Stimulated activated naive CD4-positive, alpha-beta T cell treated with Interleukin-2 at 50 U/mL for 16 hours (primary cell): ENCODE measurements around the gene SPP2.
A peak's percentile ranks its signal among the peaks of the same experiment; 100 is the strongest.

Experiments
- DNase-seq: peaks from one replicate; lab custom pipeline; 2025; lab: John Stamatoyannopoulos, UW

The SPP2 gene, protein sequence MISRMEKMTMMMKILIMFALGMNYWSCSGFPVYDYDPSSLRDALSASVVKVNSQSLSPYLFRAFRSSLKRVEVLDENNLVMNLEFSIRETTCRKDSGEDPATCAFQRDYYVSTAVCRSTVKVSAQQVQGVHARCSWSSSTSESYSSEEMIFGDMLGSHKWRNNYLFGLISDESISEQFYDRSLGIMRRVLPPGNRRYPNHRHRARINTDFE

DNA sequence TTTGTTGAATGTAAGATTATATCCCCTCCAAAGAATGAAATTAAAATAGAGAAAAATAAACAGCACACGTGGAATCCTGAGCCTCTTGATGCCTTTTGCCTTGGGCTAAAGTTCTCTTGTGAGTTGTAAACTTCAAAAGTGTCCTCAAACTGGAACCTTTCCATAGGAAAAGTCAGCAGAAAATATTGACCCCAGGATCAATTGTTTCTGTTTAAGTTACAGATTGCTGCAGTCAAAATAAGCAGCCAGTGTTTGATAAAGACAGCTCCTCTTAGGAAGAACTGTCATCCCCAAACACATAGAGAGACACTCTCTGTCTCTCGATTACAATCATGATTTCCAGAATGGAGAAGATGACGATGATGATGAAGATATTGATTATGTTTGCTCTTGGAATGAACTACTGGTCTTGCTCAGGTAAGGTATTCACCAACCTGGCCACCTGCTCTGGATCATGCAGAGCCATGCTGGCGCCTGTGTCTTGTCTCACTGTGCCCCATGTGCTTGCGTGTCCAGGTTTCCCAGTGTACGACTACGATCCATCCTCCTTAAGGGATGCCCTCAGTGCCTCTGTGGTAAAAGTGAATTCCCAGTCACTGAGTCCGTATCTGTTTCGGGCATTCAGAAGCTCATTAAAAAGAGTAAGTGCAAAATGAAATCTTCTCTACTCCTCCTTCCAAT is at the start of gene SPP2:
SPP2 (plus strand) TSS at position 248 of the 681 bp plus-strand sequence; CDS start at position 333, 85 bp downstream.
- DNase-seq, result no peak

DNA sequence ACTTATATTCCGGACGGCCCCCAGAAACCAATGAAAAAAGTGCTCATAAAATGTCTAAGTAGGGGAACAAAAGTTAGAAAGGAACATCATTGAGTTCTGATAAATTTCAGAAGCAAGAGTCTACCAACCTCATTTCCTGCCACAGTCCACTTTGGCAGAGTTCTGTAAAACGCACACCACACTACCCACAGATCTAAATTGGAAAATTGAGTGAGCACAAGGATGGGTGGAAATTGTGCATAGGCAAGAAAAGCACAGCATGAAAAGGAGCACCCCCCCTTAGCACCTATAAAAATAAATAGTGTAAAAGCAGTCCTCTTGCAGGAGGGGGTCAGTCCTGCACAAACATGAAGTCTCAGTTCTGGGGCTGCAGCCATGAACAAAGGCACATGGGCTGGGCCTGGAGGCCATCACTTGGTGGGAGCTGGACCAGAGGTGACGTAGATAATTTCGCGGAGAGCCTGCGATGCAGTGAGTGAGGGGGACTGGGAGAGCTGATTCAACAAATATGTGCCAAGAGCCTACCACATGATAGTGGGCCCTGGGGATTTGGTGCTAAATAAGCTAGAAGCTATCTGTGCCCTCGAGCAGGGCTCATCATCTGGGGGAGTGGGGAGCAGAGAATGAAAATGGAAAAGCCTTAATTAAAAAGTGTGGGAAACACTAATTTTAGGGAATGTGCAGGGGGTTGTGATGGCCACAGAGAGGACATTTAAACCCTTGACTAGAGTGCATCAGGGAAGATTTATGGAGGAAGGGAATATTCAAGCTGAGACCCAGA is 48.9 kb upstream of the SPP2 start:
- DNase-seq, result no peak

DNA sequence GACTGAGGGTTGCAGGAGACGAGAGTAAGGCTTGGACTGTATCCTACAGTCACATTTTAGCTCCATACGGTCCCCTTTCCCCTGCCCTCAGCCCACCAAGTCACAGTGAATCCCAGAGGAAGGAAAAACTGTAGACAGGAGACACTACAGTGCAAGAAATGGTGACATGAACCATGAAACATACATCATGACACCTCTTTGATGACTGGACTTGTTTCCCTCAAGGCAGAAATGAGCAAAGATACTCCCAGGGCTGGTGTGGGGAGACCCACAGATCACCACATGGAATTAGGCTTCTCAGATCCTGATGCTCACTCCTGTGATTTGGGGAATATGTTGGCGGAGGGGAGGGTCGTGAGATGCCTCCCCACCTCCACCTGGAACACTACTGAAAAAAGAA is 48.2 kb upstream of the SPP2 start:
- DNase-seq, result no peak

DNA sequence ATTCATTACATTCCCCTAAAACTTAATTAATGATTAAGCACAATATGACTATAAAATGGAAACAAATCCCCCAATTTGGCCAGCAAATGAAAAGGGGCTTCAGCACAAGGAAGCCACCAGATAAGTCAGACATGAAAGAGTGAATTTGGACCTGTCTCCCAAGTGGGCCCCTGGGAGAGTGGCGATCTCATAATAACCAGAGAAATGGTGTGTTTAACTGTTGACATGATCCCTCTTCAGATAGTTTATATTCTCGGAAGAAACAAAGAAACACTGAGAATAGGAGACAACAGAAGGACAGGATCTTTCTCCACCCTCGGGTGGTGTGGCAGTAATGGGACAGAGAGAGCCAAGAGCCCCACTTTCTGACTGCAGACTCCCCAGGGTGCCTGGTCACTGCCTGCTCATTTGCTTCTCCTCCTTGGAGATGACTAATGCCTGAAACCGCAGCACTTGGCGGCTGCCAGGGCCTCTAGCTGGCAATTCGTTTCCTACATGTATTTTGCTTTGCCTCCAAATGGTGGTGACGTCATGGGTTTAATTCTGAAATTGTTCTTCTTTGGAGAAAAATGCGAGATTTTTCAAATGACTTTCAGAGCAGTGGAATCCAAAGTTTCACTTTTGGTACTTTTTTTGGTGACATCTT is 46.4 kb upstream of the SPP2 start:
- DNase-seq, result peak; percentile 11

DNA sequence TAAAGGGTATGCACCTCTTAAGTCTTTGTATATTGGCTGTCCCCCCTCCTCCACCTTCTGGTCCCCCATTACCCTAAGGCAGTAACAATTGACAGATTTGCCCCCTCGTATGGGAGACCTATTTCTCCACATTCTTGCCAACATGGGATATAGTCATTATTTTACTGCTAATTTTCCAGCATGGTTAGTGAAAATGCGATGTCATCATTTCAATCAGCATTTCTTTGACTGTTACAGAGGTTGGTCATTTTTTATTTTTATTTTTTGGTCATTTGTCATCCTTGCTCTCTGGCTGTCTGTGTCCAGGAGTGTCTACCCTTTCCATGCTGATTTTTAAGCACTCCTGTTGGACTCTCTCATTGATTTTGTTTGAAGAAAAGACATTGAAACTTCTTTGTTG is 45.4 kb upstream of the SPP2 start:
- no peak for DNase-seq

DNA sequence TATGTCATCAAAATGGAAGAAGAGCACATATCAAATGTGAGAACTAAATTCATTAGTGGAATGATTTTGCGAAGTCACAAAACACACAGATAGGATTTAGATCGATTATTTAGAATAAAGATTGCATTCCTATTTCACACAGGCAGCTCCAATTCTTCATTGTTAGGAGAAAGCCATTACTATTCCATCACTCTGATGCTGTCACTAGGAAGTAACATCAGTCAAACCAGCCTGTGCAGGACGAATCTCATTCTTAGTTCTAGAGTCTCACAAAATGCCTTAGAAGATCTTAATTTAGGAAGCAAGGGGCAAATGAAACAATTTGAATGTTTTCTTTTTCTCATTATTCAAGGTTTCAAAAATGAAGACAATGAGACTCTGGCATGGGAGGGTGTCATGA is 44.0 kb upstream of the SPP2 start:
- no peak for DNase-seq

DNA sequence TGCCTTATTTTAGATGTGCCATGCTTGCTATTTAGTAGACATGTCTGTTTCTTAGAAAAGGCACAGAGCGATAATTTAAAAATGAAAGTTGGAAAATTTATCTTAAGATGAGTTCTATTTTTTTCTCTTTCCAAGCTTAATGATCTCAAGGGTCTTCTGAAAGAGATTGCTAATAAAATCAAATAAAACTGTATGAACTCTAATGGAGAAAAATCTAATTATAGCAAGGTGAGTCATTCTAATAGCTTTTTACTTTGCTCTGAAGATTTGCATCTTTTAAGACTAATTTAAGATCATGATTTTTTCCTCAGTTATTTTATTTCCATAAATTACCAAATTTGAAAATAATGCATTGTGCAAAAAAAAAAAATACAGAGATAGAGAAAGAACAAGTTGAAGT is 36.1 kb upstream of the SPP2 start:
- DNase-seq, result no peak

DNA sequence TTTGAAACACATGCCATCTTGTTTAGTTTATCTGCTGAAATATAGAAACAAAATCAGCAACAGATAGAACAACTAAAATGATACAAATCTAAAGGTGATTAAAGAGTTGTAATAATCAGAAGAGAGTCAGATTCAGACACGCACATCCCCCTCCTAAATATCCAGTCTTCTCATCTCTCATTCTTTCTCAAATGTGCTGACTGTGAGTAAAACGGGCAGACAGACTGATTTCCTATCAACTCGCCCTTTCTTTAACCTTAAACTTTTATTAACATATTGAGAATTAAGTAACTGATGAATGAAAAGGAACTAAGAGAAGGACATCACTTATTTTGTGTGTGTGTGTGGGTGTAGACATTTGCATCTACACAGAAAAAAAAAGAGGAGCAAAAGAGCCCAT is 34.6 kb upstream of the SPP2 start:
- DNase-seq, result no peak

DNA sequence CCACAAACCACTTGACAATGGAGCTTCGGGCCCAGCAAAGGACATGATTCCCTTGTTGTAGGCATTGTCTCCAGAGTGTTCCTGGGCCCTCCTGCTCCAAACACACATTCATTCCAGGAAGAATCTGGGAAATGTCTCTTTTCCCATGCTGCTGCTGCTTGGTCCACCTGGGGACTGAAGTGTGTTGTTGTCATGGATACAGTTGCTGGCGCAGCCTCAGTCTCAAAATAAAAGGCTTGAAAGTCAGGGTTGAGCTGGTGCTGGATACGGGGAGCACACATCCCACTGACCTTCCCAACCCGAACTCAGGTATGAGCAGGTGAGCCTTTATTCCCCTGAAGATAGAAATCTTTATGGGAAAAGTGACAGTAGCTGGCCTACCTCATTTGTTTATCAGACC is 30.6 kb upstream of the SPP2 start:
- no peak for DNase-seq

DNA sequence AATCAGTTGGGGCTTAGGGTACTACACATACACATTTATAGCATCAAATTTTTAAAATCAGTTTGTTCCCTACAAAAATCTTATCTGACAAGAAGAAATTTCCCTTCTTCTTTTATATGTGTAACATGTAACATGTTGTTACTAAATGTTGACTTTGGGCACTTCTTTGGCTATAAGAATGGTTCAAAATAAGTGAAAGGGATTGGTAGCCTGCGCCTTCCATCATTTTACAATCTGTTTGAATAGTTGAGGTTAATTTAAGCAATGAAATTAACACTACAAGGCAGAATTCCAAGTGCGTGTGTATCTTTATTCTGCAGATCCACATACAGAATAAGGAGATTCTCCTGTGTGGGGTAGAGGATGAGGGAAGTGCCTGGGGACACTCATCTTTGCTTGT is 30.2 kb upstream of the SPP2 start:
- DNase-seq, result no peak

DNA sequence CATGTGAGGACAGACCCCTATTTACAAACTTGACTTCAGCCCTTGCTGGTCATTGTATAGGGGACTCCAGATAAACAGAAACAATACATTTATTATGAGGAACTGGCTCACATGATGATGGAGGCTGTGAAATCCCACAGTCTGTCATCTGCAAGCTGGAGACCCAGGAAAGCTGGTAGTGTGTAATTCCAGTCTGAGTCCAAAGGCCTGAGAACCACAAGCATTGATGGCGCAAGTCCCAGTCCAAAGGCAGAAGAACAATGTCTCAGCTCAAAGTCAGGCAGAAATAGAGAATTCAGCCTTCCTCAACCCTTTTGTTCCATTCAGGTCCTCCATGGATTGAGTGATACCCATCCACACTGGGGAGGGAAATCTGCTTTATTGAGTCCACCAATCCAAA is 28.1 kb upstream of the SPP2 start:
- no peak for DNase-seq

DNA sequence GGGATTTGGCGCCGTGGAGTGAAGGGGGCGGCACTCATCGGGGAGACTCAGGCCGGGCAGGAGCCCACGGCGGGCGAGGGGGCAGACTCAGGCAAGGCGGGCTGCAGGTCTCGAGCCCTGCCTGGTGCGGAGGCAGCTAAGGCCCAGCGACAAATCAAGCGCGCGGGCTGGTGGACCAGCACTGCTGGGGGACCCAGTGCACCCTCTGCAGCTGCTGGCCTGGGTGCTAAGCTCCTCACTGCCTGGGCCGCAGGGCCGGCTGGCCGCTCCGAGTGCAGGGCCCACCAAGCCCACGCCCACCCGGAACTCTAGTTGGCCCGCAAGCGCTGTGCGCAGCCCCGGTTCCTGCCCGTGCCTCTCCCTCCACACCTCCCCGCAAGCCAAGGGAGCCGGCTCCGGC is 26.2 kb upstream of the SPP2 start:
- DNase-seq, result no peak

DNA sequence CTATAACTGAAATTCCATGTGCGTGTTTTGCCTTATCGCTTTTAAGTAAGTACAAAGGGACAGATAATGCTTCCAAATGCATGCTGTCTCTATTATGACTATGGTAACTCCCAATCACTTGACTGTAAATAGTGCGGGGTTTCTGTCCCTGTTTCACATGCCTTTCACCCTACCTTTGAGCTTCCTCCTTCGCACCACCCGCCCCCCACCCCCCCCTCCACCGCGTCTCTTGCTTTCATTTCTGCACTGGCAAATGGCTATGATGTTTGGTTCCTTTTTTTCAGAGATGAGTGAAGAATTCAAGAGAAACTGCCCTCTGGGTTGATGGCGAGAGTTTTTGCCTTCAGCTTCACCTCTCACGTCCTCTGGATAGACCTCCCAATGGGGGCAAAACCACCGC is 25.0 kb upstream of the SPP2 start:
- peak; percentile 42 for DNase-seq

DNA sequence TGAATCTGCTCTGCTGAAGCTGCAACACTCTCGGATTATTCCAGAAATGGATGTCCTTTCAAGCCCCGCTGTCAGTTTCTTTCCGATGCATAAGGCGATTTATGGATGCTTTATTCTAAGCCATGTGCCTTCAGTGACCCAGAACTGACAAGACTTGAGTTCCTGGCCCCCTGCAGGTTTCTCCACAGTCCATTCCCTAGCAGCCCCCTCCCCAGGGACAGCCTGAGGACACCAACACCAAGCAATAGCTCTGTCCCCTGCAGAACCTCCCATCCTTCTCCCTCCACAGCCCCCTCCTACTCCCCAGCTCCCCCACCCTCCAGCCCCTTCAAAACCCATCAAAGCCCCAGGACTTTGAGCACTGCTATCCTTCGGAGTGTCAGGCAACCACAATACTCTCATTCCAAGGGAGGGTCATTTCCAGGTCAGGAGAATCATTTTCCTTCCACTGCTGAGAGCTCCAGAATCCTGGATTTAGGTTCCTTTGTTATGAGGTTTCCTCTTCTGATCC is 24.6 kb upstream of the SPP2 start:
- DNase-seq, result no peak

DNA sequence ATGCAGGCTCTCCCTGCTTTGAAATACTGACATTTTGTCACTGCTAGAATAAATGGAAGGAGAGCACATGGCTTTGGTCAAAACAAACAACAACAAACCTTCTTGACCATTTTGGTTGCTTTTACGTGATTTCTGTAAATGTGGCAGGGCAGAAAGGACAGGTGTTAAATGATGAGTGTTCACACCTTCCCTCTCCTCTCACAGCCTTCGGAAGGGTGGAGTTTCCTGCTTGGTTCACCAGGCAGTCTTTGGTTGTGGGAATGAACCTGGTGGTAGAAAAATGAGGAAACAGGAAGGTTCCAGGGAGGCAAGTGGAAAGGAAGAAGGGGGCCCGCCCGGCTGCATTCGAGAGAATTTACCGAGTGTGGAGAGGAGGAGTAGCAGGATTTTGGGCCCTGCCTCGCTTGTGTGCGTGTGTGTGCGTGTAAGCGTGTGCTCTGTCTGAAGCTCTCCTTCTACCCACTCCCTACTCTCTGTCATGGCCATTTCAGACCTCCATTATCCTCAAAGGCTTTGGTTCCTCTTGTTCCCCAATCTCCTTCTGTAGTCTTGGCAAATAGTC is 23.7 kb upstream of the SPP2 start:
- DNase-seq, result no peak

DNA sequence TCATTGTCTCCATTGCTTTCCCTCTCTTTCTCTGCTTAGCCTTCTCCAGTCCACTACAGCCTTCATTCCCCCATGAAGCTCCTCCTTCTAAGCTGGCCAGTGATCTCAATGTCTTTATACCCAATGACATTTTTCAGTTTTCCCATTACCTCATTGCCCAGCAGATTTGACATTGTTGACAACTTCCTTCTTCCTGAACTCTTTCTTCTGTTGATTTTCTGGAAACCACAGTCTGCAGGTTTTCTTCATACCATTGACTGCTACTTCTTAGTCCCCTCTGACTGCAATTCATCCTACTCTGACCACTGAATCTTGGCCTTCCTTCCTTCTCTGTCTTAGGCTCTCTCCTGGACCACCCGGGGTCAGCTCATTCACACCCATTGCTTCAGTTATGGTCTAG is 22.9 kb upstream of the SPP2 start:
- no peak for DNase-seq

DNA sequence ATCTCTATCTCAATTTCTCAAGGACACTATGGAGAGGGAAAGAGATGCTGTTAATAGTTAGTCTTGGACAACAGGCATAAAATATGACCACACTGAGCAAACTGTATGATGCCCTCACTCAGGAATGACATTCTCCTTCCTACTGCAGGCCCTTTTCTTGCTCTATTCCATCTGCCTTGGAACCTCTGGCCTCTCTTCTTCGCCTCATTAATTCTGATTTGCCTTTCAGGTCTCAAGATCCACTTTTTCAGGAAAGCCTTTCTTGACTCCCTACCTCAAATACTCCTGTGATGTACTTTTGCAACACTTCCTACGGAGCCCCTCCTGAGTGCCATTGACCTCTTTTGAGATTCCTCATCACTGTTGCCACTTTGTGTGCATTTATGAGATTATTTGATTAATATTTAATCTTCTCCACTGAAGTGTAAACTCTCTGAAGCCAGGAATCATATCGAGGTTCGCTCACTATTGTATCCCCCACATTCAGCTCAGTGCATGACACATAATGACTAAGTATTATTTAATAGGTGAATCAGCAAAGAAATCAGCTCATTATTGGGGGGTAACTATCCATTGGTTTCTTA is 21.3 kb upstream of the SPP2 start:
- DNase-seq, result no peak

DNA sequence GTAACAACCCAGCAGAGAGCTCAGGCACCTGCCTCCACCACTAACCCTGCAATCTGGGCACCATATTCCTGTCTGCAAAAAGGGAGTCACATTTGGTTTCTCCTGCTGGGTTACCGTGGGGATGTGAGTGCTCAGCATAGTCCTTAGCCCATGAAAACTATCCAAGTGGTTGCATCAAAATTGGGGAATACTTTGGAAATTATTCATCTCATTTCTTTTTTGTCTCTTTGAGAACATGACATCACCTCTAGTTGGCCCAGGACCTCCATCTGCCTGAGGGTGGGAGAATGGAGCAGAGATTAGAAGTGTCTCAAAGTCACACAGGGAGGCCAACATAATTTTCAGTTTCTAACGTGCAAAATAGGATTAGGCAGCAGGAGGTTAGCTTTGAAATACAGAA is 19.3 kb upstream of the SPP2 start:
- DNase-seq, result no peak

DNA sequence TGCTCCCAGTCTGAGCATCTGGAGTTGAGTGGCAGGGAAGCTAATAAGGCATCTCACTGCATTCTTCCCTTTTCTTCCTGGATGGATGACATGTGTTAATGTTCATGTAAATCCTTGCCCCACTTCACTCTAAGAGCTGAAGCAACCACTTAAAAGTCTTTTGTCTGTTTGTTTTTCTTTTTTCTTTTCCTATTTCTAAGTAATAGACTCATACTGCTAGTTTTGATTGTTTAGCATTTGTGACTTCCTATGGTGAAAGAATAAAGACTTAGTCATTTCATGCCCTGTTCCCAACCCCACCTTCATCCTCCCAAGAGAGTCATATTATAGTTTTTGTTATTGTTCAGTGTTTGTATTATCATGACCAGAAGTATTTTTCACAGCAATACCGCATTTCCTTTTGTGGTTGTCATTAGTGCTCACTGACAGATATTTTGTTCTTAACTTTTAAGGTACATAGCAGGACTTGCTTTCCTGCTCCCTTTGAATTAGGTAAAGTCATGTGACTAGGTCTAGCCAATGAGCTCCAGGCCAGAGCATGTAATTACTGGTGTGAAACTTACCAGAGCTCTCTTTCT is 18.1 kb upstream of the SPP2 start:
- no peak for DNase-seq

DNA sequence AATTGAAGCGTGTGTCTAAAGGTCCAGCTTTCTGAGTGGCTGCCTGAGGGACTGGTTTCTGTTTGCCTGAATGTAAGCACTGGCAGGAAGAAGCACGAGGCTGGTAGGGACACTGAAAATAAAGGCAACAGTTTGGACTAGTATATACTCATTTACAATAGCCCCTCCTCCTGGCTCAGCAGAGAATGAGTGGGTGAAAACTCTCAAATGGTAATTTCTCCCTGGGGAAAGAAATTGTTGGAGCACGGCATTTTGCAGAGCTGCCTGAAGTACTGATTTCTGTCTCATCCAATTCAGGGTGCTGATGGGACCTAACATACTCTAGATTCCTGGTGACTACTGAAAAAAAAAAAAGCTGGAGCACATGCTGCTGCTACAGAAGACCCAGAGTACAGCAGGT is 17.3 kb upstream of the SPP2 start:
- no peak for DNase-seq

DNA sequence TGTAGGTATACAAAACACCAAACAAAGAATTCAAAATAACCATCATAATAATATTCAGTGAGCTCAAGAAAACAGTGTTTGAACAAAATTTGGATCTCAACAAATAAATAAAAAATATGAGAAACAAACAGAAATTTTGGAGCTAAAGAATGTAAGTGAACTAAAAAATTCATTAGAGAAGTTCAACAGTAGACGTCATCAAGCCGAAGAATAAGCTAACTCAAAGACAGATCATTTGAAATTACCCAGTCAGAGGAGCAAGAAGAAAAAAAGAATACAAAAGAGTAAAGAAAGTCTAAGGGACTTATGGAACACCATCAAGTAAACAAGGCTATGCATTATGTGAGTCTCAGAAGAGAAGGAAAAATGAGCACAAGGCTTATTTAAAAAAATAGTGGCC is 16.6 kb upstream of the SPP2 start:
- no peak for DNase-seq
